Cardiac ventricle fibroblast (primary cell): Measurements from ENCODE around the gene ZNF98. TPM values are rescaled to one million over a fixed set of nuclear protein-coding genes. Genes with fewer than 3 reads are reported as not detected.

Source experiments
- total RNA-seq: library from RNA; depleted of rRNA; stranded (reverse); fragments of >200 nt; gene quantifications from 2 replicates; pipeline ENCODE4 v1.2.3, GENCODE V29; 2015

ZNF98 gene
- not detected in 2 replicates for total RNA-seq

DNA sequence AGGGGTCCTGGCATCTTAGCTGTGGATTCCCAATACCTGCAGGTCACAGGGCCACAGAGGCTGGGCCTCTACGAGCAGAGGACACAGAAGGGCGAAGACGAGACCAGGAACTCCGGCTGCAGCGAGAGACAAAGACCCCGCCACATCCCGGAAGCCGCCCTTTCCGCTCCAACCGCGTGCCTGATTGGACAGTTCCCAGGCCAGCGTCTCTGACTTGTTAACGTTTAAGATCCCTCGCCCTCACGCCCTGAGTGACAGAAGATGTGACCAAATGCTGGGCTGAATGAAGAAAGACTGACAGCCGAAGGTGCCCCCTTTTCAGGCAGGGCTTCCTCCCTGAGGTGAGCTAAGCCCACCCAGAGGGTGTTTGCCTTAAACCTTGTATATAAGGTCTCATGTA, at the start of gene ZNF98:
Gene ZNF98 (minus strand): TSS at position 136 of the 400 bp plus-strand sequence. CDS start 122 bp downstream, at position 14.

Other genes starting within 250 kb of the ZNF98 start
- gene ZNF676, start 225.4 kb downstream of the ZNF98 start, total RNA-seq, result 0.12 and 1.1 TPM in 2 replicates
- not detected in 2 replicates for gene ZNF729, start 135.9 kb downstream of the ZNF98 start, total RNA-seq
- gene ZNF492, start 212.0 kb upstream of the ZNF98 start, total RNA-seq, result 0.29 TPM in 1 of 2 replicates, not detected in the other